T-cell (primary cell): ENCODE measurements around the gene PELI2. TPM values are rescaled to one million over a fixed set of nuclear protein-coding genes. Genes with fewer than 3 reads are reported as not detected.
A peak's percentile ranks its signal among the peaks of the same experiment; 100 is the strongest.

Experiments
- ATAC-seq, 4 experiments: fragments of 200-7000 bp in 3 of 4; fragments of 150-1000 bp in 1 of 4; cut with Tn5 transposase; replicated peaks in 1 of 4; 1 replicate in 3 of 4; 2 replicates in 1 of 4; pipeline ENCODE4 v1.10.0; 2021; ENCODE audit warnings: moderate library complexity in 3 of 4, mild to moderate bottlenecking in 2 of 4, moderate number of reproducible peaks in 1 of 4
- CTCF ChIA-PET, 2 donors: fragments of 300-600 bp; sonication (Branson Sonifier 250); formaldehyde crosslinking; loops; one replicate each; lab custom pipeline; 2022; ENCODE audit warnings: antibody characterized with exemption in 2 of 2; lab: Charles Lee
- POLR2A ChIA-PET, 2 donors: fragments of 300-600 bp; sonication (Branson Sonifier 250); formaldehyde crosslinking; loops; one replicate each; lab custom pipeline; 2022; ENCODE audit warnings: antibody characterized with exemption in 2 of 2; lab: Charles Lee
- DNase-seq, 35 experiments: peaks; one replicate each; pipeline versions ENCODE4 v3.0.0 to v3.0.0-alpha.2; 2013 to 2023
- H3K27ac ChIP-seq: one replicate; pipeline ENCODE4 v1.5.1; 2013; ENCODE audit warnings: low read length
- H3K27me3 ChIP-seq, 2 experiments: replicated peaks in 1 of 2; 1 replicate in 1 of 2; 2 replicates in 1 of 2; pipeline versions ENCODE4 v1.6.1 to v1.7.0; 2013; ENCODE audit warnings: low read length in 1 of 2, mixed read lengths in 1 of 2; ENCODE audit not compliant: control insufficient read depth in 2 of 2, insufficient read depth in 2 of 2; ENCODE audit errors: extremely low read depth in 1 of 2
- H3K36me3 ChIP-seq, 2 donors: 1 replicate in 1 of 2; 2 replicates in 1 of 2; pipeline versions ENCODE4 v1.6.1 to v1.7.0; 2013; ENCODE audit warnings: low read length in 1 of 2; ENCODE audit not compliant: control insufficient read depth in 2 of 2, insufficient read depth in 1 of 2; ENCODE audit errors: extremely low read depth in 1 of 2
- H3K4me1 ChIP-seq, 2 experiments: 1 replicate in 1 of 2; 2 replicates in 1 of 2; pipeline versions ENCODE4 v1.6.1 to v1.7.0; 2013; ENCODE audit warnings: low read length in 2 of 2, mixed read lengths in 1 of 2; ENCODE audit not compliant: insufficient read depth in 2 of 2, control insufficient read depth in 1 of 2; ENCODE audit errors: extremely low read depth in 1 of 2
- H3K4me3 ChIP-seq, 2 donors: 1 replicate in 1 of 2; 2 replicates in 1 of 2; pipeline versions ENCODE4 v1.5.1 to v1.7.0; 2013; ENCODE audit warnings: mild to moderate bottlenecking in 2 of 2, low read length in 1 of 2, moderate library complexity in 1 of 2; ENCODE audit not compliant: control insufficient read depth in 1 of 2; ENCODE audit errors: extremely low read depth in 1 of 2
- H3K9me3 ChIP-seq: 2 replicates; pipeline ENCODE4 v1.7.0; 2013
- H3K27ac Mint-ChIP-seq, 2 donors: one replicate each; pipeline ENCODE4 v1.8.0; 2020 to 2021; ENCODE audit warnings: mild to moderate bottlenecking in 2 of 2, mixed read lengths in 2 of 2
- H3K27me3 Mint-ChIP-seq, 2 donors: one replicate each; pipeline ENCODE4 v1.8.0; 2021 to 2022; ENCODE audit warnings: mixed read lengths in 2 of 2
- H3K36me3 Mint-ChIP-seq: one replicate; pipeline ENCODE4 v1.8.0; 2021; ENCODE audit warnings: mixed read lengths
- H3K4me1 Mint-ChIP-seq, 3 donors: one replicate each; pipeline ENCODE4 v1.8.0; 2020 to 2022; ENCODE audit warnings: mixed read lengths in 3 of 3, mild to moderate bottlenecking in 1 of 3
- H3K4me3 Mint-ChIP-seq, 3 donors: one replicate each; pipeline ENCODE4 v1.8.0; 2020 to 2022; ENCODE audit warnings: mild to moderate bottlenecking in 3 of 3, mixed read lengths in 3 of 3, moderate library complexity in 3 of 3
- H3K9me3 Mint-ChIP-seq, 3 donors: one replicate each; pipeline ENCODE4 v1.8.0; 2020 to 2022; ENCODE audit warnings: mixed read lengths in 3 of 3
- WGBS: methylation state at CpG from one replicate; pipeline ENCODE4 v1.1.5; 2013; ENCODE audit warnings: missing lambda C conversion rate; ENCODE audit not compliant: insufficient coverage; 5-methylcytosine and 5-hydroxymethylcytosine counted together
- total RNA-seq, 35 experiments: library from RNA in 6 of 35; stranded (reverse) in 6 of 35; fragments of 120-200 nt in 1 of 35; gene quantifications; one replicate each; pipeline versions ENCODE4 v1.2.1 to v1.2.4 and lab custom pipeline; 2013 to 2026

Gene PELI2
- total RNA-seq, 5 donors from 2014 or later (not counting 1 experiment from before 2014, with no cell fraction given): 9.0 to 12.7 (median 10.5) TPM

- H3K27me3 ChIP-seq: peaks cover 0 to 8% of the 10 kb centered on the region in 2 experiments
- WGBS: 80% methylated on average over 1 of the region's 2 CpGs
- DNase-seq (no peak), ATAC-seq (no peak)
- Mint-ChIP-seq H3K36me3 (peaks cover 2% of the 10 kb centered on the region), H3K9me3 (no peaks in the 10 kb centered on the region), H3K4me1 (peaks cover 55 to 60% (median 56%) of the 10 kb centered on the region in 3 donors), H3K4me3 (no peak overlapping the region), H3K27ac (no peak overlapping the region), H3K27me3 (peaks cover 0 to 17% of the 10 kb centered on the region in 2 donors)
- CTCF ChIA-PET: interaction anchor here in 1 of 2 donors (0.7 kb wide), 1 partner anchor 807 kb away, joined by 4 read pairs; no protein-coding TSS in a partner anchor
- H3K27ac ChIP-seq: no peak overlapping the region
- peaks cover 18 to 23% of the 10 kb centered on the region in 2 experiments for H3K4me1 ChIP-seq
- no peaks in the 10 kb centered on the region for H3K9me3 ChIP-seq
- H3K36me3 ChIP-seq: no peaks in the 10 kb centered on the region
- H3K4me3 ChIP-seq: no peak overlapping the region
- POLR2A ChIA-PET: interaction anchor here in 1 of 2 donors (0.7 kb wide), 1 partner anchor 15 kb away, joined by 5 read pairs; no protein-coding TSS in a partner anchor
These were observed 4.1 kb downstream of the PELI2 start for GRCh38 chr14:56122301-56122700.

- no peaks in the 10 kb centered on the region for H3K9me3 ChIP-seq
- 86% methylated on average over 1 of the region's 2 CpGs for WGBS
- no peak overlapping the region for H3K4me3 Mint-ChIP-seq
- H3K36me3 ChIP-seq: no peaks in the 10 kb centered on the region
- H3K27me3 Mint-ChIP-seq: peaks cover 0 to 17% of the 10 kb centered on the region in 2 donors
- H3K36me3 Mint-ChIP-seq: peaks cover 2% of the 10 kb centered on the region
- H3K9me3 Mint-ChIP-seq: no peaks in the 10 kb centered on the region
- CTCF ChIA-PET: no interaction called here
- no peak overlapping the region for H3K27ac ChIP-seq
- no peak overlapping the region for H3K4me3 ChIP-seq
- DNase-seq: no peak
- no peak for ATAC-seq
- peaks cover 13 to 14% of the 10 kb centered on the region in 2 experiments for H3K4me1 ChIP-seq
- POLR2A ChIA-PET: interaction anchor here in 1 of 2 donors (1.1 kb wide), 1 partner anchor 8 kb away, joined by 3 read pairs; no protein-coding TSS in a partner anchor
- peaks cover 53 to 62% (median 55%) of the 10 kb centered on the region in 3 donors for H3K4me1 Mint-ChIP-seq
- no peak overlapping the region for H3K27ac Mint-ChIP-seq
- H3K27me3 ChIP-seq: peaks cover 0 to 3% of the 10 kb centered on the region in 2 experiments
These were observed 6.1 kb downstream of the PELI2 start for GRCh38 chr14:56124327-56124726.

- no peak for DNase-seq
- ChIA-PET CTCF (no interaction called here), POLR2A (interaction anchor here in 1 of 2 donors (0.8 kb wide), 1 partner anchor 8 kb away, joined by 3 read pairs; no protein-coding TSS in a partner anchor)
- Mint-ChIP-seq H3K27ac (no peak overlapping the region), H3K36me3 (peaks cover 2% of the 10 kb centered on the region), H3K27me3 (peaks cover 0 to 14% of the 10 kb centered on the region in 2 donors), H3K9me3 (no peaks in the 10 kb centered on the region), H3K4me1 (peaks cover 49 to 62% (median 51%) of the 10 kb centered on the region in 3 donors), H3K4me3 (no peak overlapping the region)
- no peaks in the 10 kb centered on the region for H3K4me1 ChIP-seq
- H3K27me3 ChIP-seq: peaks cover 0 to 5% of the 10 kb centered on the region in 2 experiments
- no peaks in the 10 kb centered on the region for H3K9me3 ChIP-seq
- ATAC-seq: no peak
- H3K36me3 ChIP-seq: no peaks in the 10 kb centered on the region
- no peak overlapping the region for H3K27ac ChIP-seq
- H3K4me3 ChIP-seq: no peak overlapping the region
- WGBS: 95% methylated on average over 4 of the region's 12 CpGs
These were observed 7.8 kb downstream of the PELI2 start for GRCh38 chr14:56125772-56126636.

- no peak overlapping the region for H3K4me3 ChIP-seq
- H3K36me3 ChIP-seq: no peaks in the 10 kb centered on the region
- H3K4me1 Mint-ChIP-seq: peaks cover 52 to 61% (median 52%) of the 10 kb centered on the region in 3 donors
- no peaks in the 10 kb centered on the region for H3K9me3 ChIP-seq
- DNase-seq: no peak
- ChIA-PET POLR2A (no interaction called here), CTCF (no interaction called here)
- no peak overlapping the region for H3K4me3 Mint-ChIP-seq
- peaks cover 0 to 5% of the 10 kb centered on the region in 2 experiments for H3K27me3 ChIP-seq
- no peaks in the 10 kb centered on the region for H3K4me1 ChIP-seq
- no peak overlapping the region for H3K27ac ChIP-seq
- ATAC-seq: no peak
- H3K27me3 Mint-ChIP-seq: peaks cover 0 to 12% of the 10 kb centered on the region in 2 donors
- no peak overlapping the region for H3K27ac Mint-ChIP-seq
- WGBS: no CpG with 5 or more reads among the region's 2 CpGs
- no peaks in the 10 kb centered on the region for H3K9me3 Mint-ChIP-seq
- peaks cover 2% of the 10 kb centered on the region for H3K36me3 Mint-ChIP-seq
These were observed 8.4 kb downstream of the PELI2 start for GRCh38 chr14:56126637-56126913.

GRCh38 chr14:56127156-56127555, 8.9 kb downstream of the PELI2 start:
- WGBS: 20% methylated on average over 1 of the region's 3 CpGs
- CTCF ChIA-PET: no interaction called here
- H3K27me3 ChIP-seq: peaks cover 0 to 5% of the 10 kb centered on the region in 2 experiments
- peaks cover 0 to 8% of the 10 kb centered on the region in 2 donors for H3K27me3 Mint-ChIP-seq
- peaks cover 2% of the 10 kb centered on the region for H3K36me3 Mint-ChIP-seq
- no peak overlapping the region for H3K27ac Mint-ChIP-seq
- no peaks in the 10 kb centered on the region for H3K9me3 Mint-ChIP-seq
- no peaks in the 10 kb centered on the region for H3K36me3 ChIP-seq
- no peak overlapping the region for H3K4me3 ChIP-seq
- POLR2A ChIA-PET: interaction anchor here in 1 of 2 donors (0.6 kb wide), 1 partner anchor 9 kb away, joined by 5 read pairs; the partner anchor contains the start of gene PELI2
- no peaks in the 10 kb centered on the region for H3K9me3 ChIP-seq
- no peak overlapping the region for H3K27ac ChIP-seq
- DNase-seq (no peak), ATAC-seq (peak in 1 of 4 experiments; percentile 29)
- no peak overlapping the region for H3K4me3 Mint-ChIP-seq
- H3K4me1 Mint-ChIP-seq: peaks cover 53 to 63% (median 54%) of the 10 kb centered on the region in 3 donors
- peaks cover 0 to 3% of the 10 kb centered on the region in 2 experiments for H3K4me1 ChIP-seq

GRCh38 chr14:56129092-56129491, 10.9 kb downstream of the PELI2 start:
- no CpG with 5 or more reads among the region's 3 CpGs for WGBS
- ChIA-PET POLR2A (no interaction called here), CTCF (no interaction called here)
- Histone ChIP-seq H3K27me3 (peaks cover 0 to 11% of the 10 kb centered on the region in 2 experiments), H3K4me1 (peaks cover 0 to 3% of the 10 kb centered on the region in 2 experiments), H3K4me3 (no peak overlapping the region), H3K36me3 (no peaks in the 10 kb centered on the region), H3K27ac (no peak overlapping the region), H3K9me3 (no peaks in the 10 kb centered on the region)
- Mint-ChIP-seq H3K4me1 (peaks cover 47 to 71% (median 48%) of the 10 kb centered on the region in 3 donors), H3K36me3 (peaks cover 2% of the 10 kb centered on the region), H3K27me3 (peaks cover 4 to 7% of the 10 kb centered on the region in 2 donors), H3K4me3 (no peak overlapping the region), H3K9me3 (no peaks in the 10 kb centered on the region), H3K27ac (no peak overlapping the region)
- ATAC-seq: no peak
- no peak for DNase-seq
